Mesendoderm (in vitro differentiated cells): ENCODE results near the gene DAPL1.

Experiments used
- DNase-seq: peaks from one replicate; pipeline ENCODE4 v3.0.0; 2013
- H2AK5ac ChIP-seq: 2 replicates; pipeline ENCODE4 v1.6.1; 2013; ENCODE audit warnings: low read length, inconsistent platforms
- H2BK120ac ChIP-seq: 2 replicates; pipeline ENCODE4 v1.6.1; 2013; ENCODE audit warnings: low read depth, mild to moderate bottlenecking, low read length, moderate library complexity, mixed read lengths
- H2BK15ac ChIP-seq: replicated peaks from 2 replicates; pipeline ENCODE4 v1.6.1; 2013; ENCODE audit warnings: low read depth, mild to moderate bottlenecking, moderate library complexity
- H2BK5ac ChIP-seq: 2 replicates; pipeline ENCODE4 v1.6.1; 2013; ENCODE audit warnings: low read length, inconsistent platforms
- H3K18ac ChIP-seq: 2 replicates; pipeline ENCODE4 v1.6.1; 2013; ENCODE audit warnings: mild to moderate bottlenecking, low read length, mixed read lengths
- H3K23ac ChIP-seq: one replicate; pipeline ENCODE4 v1.6.1; 2013; ENCODE audit warnings: low read length
- H3K27ac ChIP-seq: 2 replicates; pipeline ENCODE4 v1.5.1; 2013; ENCODE audit warnings: low read depth, mild to moderate bottlenecking, inconsistent platforms, low read length, moderate library complexity
- H3K27me3 ChIP-seq: 2 replicates; pipeline ENCODE4 v1.6.1; 2013; ENCODE audit warnings: low read length, control low read depth, mild to moderate bottlenecking, inconsistent platforms; ENCODE audit not compliant: insufficient read depth, poor library complexity
- H3K36me3 ChIP-seq: 2 replicates; pipeline ENCODE4 v1.6.1; 2013; ENCODE audit warnings: low read length, inconsistent platforms; ENCODE audit not compliant: control insufficient read depth, insufficient read depth
- H3K4ac ChIP-seq: one replicate; pipeline ENCODE4 v1.6.1; 2013; ENCODE audit warnings: low read depth, mild to moderate bottlenecking, low read length, moderate library complexity
- H3K4me1 ChIP-seq: 2 replicates; pipeline ENCODE4 v1.6.1; 2013; ENCODE audit warnings: low read depth, low read length, inconsistent platforms; ENCODE audit not compliant: control insufficient read depth
- H3K4me2 ChIP-seq: 2 replicates; pipeline ENCODE4 v1.6.1; 2013; ENCODE audit warnings: low read length
- H3K4me3 ChIP-seq: 2 replicates; pipeline ENCODE4 v1.5.1; 2013; ENCODE audit warnings: mild to moderate bottlenecking, low read length
- H3K56ac ChIP-seq: one replicate; pipeline ENCODE4 v1.6.1; 2013; ENCODE audit warnings: low read length
- H3K79me1 ChIP-seq: 2 replicates; pipeline ENCODE4 v1.6.1; 2013; ENCODE audit warnings: low read length, inconsistent platforms
- H3K79me2 ChIP-seq: 2 replicates; pipeline ENCODE4 v1.6.1; 2013; ENCODE audit warnings: mild to moderate bottlenecking, low read length; ENCODE audit not compliant: control insufficient read depth, insufficient read depth
- H3K9ac ChIP-seq: 2 replicates; pipeline ENCODE4 v1.6.1; 2013; ENCODE audit warnings: low read length, inconsistent platforms
- H4K5ac ChIP-seq: one replicate; pipeline ENCODE4 v1.6.1; 2013; ENCODE audit warnings: low read length
- H4K8ac ChIP-seq: one replicate; pipeline ENCODE4 v1.6.1; 2013; ENCODE audit warnings: low read depth, mild to moderate bottlenecking, control low read depth, low read length, moderate library complexity
- WGBS: extraction: QIAGEN DNeasy Blood & Tissue Kit; methylation state at CpG from one replicate; pipeline ENCODE4 v1.1.7; 2013; ENCODE audit warnings: low lambda C conversion rate, missing lambda C conversion rate; ENCODE audit not compliant: insufficient coverage; ENCODE audit errors: extremely low coverage; 5-methylcytosine and 5-hydroxymethylcytosine counted together

DAPL1 gene

GRCh38 chr2:158806941-158807340, 11.8 kb downstream of the DAPL1 start:
- no peak overlapping the region for H2BK120ac ChIP-seq
- WGBS = no CpG with 5 or more reads among the region's 4 CpGs
- H2BK15ac ChIP-seq = no peak overlapping the region
- no peaks in the 10 kb centered on the region for H3K79me2 ChIP-seq
- no peaks in the 10 kb centered on the region for H3K4me1 ChIP-seq
- no peak overlapping the region for H3K4me3 ChIP-seq
- H4K5ac ChIP-seq = no peak overlapping the region
- no peak overlapping the region for H3K4me2 ChIP-seq
- no peaks in the 10 kb centered on the region for H3K79me1 ChIP-seq
- no peak overlapping the region for H2AK5ac ChIP-seq
- H2BK5ac ChIP-seq = no peak overlapping the region
- no peaks in the 10 kb centered on the region for H3K27me3 ChIP-seq
- no peak overlapping the region for H3K9ac ChIP-seq
- H3K18ac ChIP-seq = no peak overlapping the region
- H3K27ac ChIP-seq = no peak overlapping the region
- no peak for DNase-seq
- no peak overlapping the region for H3K4ac ChIP-seq
- no peaks in the 10 kb centered on the region for H3K36me3 ChIP-seq
- H4K8ac ChIP-seq = no peak overlapping the region
- H3K23ac ChIP-seq = no peak overlapping the region
- H3K56ac ChIP-seq = no peak overlapping the region

- Histone ChIP-seq H3K4me3 (no peak overlapping the region), H3K4me2 (no peak overlapping the region), H3K27ac (no peak overlapping the region), H3K79me1 (no peaks in the 10 kb centered on the region), H3K9ac (no peak overlapping the region), H2BK15ac (no peak overlapping the region), H4K8ac (no peak overlapping the region), H3K79me2 (no peaks in the 10 kb centered on the region), H2BK5ac (no peak overlapping the region), H3K36me3 (no peaks in the 10 kb centered on the region), H3K56ac (no peak overlapping the region), H2BK120ac (no peak overlapping the region), H3K27me3 (no peaks in the 10 kb centered on the region), H3K18ac (no peak overlapping the region), H2AK5ac (no peak overlapping the region), H4K5ac (no peak overlapping the region), H3K4me1 (no peaks in the 10 kb centered on the region), H3K23ac (no peak overlapping the region), H3K4ac (no peak overlapping the region)
- DNase-seq = no peak
- no CpG with 5 or more reads among the region's 3 CpGs for WGBS
These were observed 13.3 kb downstream of the DAPL1 start for GRCh38 chr2:158808426-158808825.

DNA sequence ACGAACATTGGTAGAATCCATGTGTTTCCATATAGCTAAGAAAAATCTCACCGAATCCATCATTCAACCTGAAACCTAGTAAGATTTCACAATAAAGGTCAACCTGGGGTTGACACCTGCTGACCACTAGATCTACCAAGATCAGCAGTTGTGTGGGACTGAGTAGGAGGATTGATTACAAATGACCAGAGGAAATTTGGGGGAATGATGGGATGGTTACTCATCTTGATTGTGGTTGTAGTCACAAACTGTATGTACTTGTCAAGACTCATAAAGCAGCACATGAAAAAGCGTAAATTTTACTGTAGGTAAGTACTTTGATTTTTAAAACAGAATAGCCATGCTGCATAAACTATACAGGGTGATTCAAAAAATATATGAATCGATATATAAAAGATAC, 14.7 kb downstream of the DAPL1 start:
- Histone ChIP-seq H3K4me2 (no peak overlapping the region), H3K27ac (no peak overlapping the region), H3K36me3 (no peaks in the 10 kb centered on the region)

DNA sequence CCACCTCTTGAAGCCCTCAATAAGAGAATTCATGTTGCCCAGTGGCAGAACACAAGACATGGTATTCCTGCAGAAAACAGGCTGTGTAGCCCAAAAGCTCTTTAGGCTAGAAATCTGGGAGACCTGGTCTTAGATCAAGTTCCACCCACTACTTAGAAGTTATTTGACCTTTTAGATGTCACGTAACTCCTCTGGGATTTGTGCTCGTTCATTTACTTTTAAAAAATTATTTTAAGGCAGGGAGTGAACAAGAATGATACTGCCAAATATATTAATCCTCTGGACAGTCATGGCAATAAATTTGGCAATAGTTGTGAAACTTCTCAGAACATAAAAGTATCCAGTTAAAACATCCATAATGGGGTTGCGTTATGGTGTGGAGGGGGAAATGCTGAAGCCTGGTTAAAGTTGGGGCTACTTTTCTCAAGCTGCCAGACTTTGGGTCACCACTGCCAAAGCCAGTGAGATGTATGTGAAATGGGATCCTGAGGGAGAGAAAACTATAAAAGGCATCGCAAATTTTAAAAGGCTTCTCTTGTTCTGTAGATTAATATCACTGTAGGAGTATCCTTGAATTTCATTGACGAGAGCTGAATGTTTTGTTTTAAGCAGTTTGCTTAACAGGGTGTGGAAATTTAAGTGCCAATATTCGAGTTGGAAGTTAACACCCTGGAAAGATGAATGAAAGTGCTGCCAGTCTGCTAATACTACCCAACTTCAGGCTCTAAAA, 15.8 kb downstream of the DAPL1 start:
- no peak overlapping the region for H3K9ac ChIP-seq
- H3K18ac ChIP-seq = no peak overlapping the region
- no peak overlapping the region for H3K4ac ChIP-seq
- no peak overlapping the region for H3K56ac ChIP-seq
- no peaks in the 10 kb centered on the region for H3K36me3 ChIP-seq
- WGBS = no CpG with 5 or more reads among the region's 6 CpGs
- no peak overlapping the region for H3K23ac ChIP-seq
- no peak overlapping the region for H2BK15ac ChIP-seq
- no peak overlapping the region for H4K5ac ChIP-seq
- H2BK5ac ChIP-seq = no peak overlapping the region
- no peak overlapping the region for H3K27ac ChIP-seq
- H2BK120ac ChIP-seq = no peak overlapping the region
- H3K79me2 ChIP-seq = no peaks in the 10 kb centered on the region
- no peak for DNase-seq
- H4K8ac ChIP-seq = no peak overlapping the region
- no peak overlapping the region for H3K4me2 ChIP-seq
- H3K4me3 ChIP-seq = no peak overlapping the region
- H3K27me3 ChIP-seq = no peaks in the 10 kb centered on the region
- H3K4me1 ChIP-seq = no peaks in the 10 kb centered on the region
- H2AK5ac ChIP-seq = no peak overlapping the region
- H3K79me1 ChIP-seq = no peaks in the 10 kb centered on the region

More for the DNA sequence above, 14.7 kb downstream of the DAPL1 start:
- no peaks in the 10 kb centered on the region for H3K4me1 ChIP-seq
- no peak overlapping the region for H3K18ac ChIP-seq
- H2BK120ac ChIP-seq = no peak overlapping the region
- no peak overlapping the region for H4K8ac ChIP-seq
- H2BK15ac ChIP-seq = no peak overlapping the region
- no peak overlapping the region for H3K56ac ChIP-seq
- H3K27me3 ChIP-seq = no peaks in the 10 kb centered on the region
- no peak overlapping the region for H3K4me3 ChIP-seq
- WGBS = no CpG with 5 or more reads among the region's 4 CpGs
- no peak overlapping the region for H3K4ac ChIP-seq
- no peak for DNase-seq
- no peaks in the 10 kb centered on the region for H3K79me2 ChIP-seq
- H2AK5ac ChIP-seq = no peak overlapping the region
- no peak overlapping the region for H4K5ac ChIP-seq
- H2BK5ac ChIP-seq = no peak overlapping the region
- H3K23ac ChIP-seq = no peak overlapping the region
- H3K9ac ChIP-seq = no peak overlapping the region
- no peaks in the 10 kb centered on the region for H3K79me1 ChIP-seq

DNA sequence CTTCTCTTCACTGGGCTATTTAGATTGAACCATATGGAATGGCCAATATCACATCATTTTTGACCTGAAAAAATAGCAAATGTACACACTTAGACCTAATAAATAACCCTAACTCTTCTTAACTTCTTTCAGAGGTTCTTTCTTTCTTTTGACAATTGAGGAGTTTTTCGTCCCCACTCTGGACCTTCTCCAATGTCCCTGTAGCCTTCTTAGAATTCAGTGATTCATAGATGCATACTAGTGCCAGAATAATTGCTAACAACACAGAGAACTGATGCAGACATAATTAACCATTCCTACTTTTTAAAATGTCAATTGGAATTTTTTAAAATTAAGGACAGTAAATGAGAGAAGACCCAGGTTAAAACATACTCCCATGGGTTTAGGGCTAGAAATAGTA, 20.0 kb downstream of the DAPL1 start:
- H3K56ac ChIP-seq = no peak overlapping the region
- H3K27me3 ChIP-seq = no peaks in the 10 kb centered on the region
- H3K9ac ChIP-seq = no peak overlapping the region
- H2BK120ac ChIP-seq = no peak overlapping the region
- WGBS = no CpG with 5 or more reads among the region's 1 CpG
- H2BK15ac ChIP-seq = no peak overlapping the region
- no peak overlapping the region for H3K4me2 ChIP-seq
- H4K5ac ChIP-seq = no peak overlapping the region
- no peak overlapping the region for H4K8ac ChIP-seq
- no peaks in the 10 kb centered on the region for H3K36me3 ChIP-seq
- H3K79me2 ChIP-seq = no peaks in the 10 kb centered on the region
- H2BK5ac ChIP-seq = no peak overlapping the region
- no peaks in the 10 kb centered on the region for H3K79me1 ChIP-seq
- no peak overlapping the region for H2AK5ac ChIP-seq
- DNase-seq = no peak
- no peak overlapping the region for H3K23ac ChIP-seq
- no peak overlapping the region for H3K4me3 ChIP-seq
- H3K4ac ChIP-seq = no peak overlapping the region
- H3K4me1 ChIP-seq = no peaks in the 10 kb centered on the region
- H3K27ac ChIP-seq = no peak overlapping the region
- no peak overlapping the region for H3K18ac ChIP-seq

GRCh38 chr2:158815658-158816057, 20.5 kb downstream of the DAPL1 start:
- Histone ChIP-seq H4K8ac (no peak overlapping the region), H3K36me3 (no peaks in the 10 kb centered on the region), H4K5ac (no peak overlapping the region), H2BK5ac (no peak overlapping the region), H2BK15ac (no peak overlapping the region), H2AK5ac (no peak overlapping the region), H3K9ac (no peak overlapping the region), H3K4ac (no peak overlapping the region), H3K27me3 (no peaks in the 10 kb centered on the region), H3K18ac (no peak overlapping the region), H3K56ac (no peak overlapping the region), H3K27ac (no peak overlapping the region), H3K4me3 (no peak overlapping the region), H3K79me1 (no peaks in the 10 kb centered on the region), H2BK120ac (no peak overlapping the region), H3K4me2 (no peak overlapping the region), H3K23ac (no peak overlapping the region), H3K79me2 (no peaks in the 10 kb centered on the region), H3K4me1 (no peaks in the 10 kb centered on the region)
- no CpG with 5 or more reads among the region's 5 CpGs for WGBS
- DNase-seq = no peak
